GOT3 (cell line): Measurements from ENCODE around the gene IL16.
"Not testable (repeated sequence)": the region's sequence is repeated elsewhere in the genome, so short reads cannot be mapped to it uniquely, and the experiment has no call there.

ENCODE experiments used
- DNase-seq: peaks from one replicate; lab custom pipeline; 2025; ENCODE audit warnings: mixed read lengths; lab: John Stamatoyannopoulos, UW

Gene IL16

GRCh38 chr15:81196576-81197254, at the start of gene IL16:
TSS of gene IL16 (plus strand) at chr15:81196879. CDS start at chr15:81225400, 28,521 bp downstream.
- DNase-seq: no peak

- DNase-seq: no peak
These were observed 45.3 kb upstream of the IL16 start for GRCh38 chr15:81151389-81151788.

- no peak for DNase-seq
These were observed 44.3 kb upstream of the IL16 start for GRCh38 chr15:81152339-81152738.

- no peak for DNase-seq
These were observed 43.9 kb upstream of the IL16 start for GRCh38 chr15:81152799-81153198.

GRCh38 chr15:81155375-81156218, 41.1 kb upstream of the IL16 start:
- no peak for DNase-seq

- no peak for DNase-seq
These were observed 40.4 kb upstream of the IL16 start for GRCh38 chr15:81156324-81156723.

- no peak for DNase-seq
These were observed 39.3 kb upstream of the IL16 start for GRCh38 chr15:81157195-81157938.

GRCh38 chr15:81157939-81158223, 38.8 kb upstream of the IL16 start:
- DNase-seq: no peak

- DNase-seq: not testable (repeated sequence)
These were observed 38.1 kb upstream of the IL16 start for GRCh38 chr15:81158561-81158960.

GRCh38 chr15:81160312-81161159, 36.1 kb upstream of the IL16 start:
- DNase-seq: no peak

- no peak for DNase-seq
These were observed 35.5 kb upstream of the IL16 start for GRCh38 chr15:81161160-81161673.

GRCh38 chr15:81161851-81162250, 34.8 kb upstream of the IL16 start:
- no peak for DNase-seq

- no peak for DNase-seq
These were observed 32.5 kb upstream of the IL16 start for GRCh38 chr15:81163961-81164800.

GRCh38 chr15:81165535-81165934, 31.1 kb upstream of the IL16 start:
- DNase-seq: no peak

- no peak for DNase-seq
These were observed 29.9 kb upstream of the IL16 start for GRCh38 chr15:81166636-81167305.

- DNase-seq: no peak
These were observed 28.6 kb upstream of the IL16 start for GRCh38 chr15:81168131-81168526.

- no peak for DNase-seq
These were observed 28.0 kb upstream of the IL16 start for GRCh38 chr15:81168644-81169043.

- no peak for DNase-seq
These were observed 26.2 kb upstream of the IL16 start for GRCh38 chr15:81170511-81170910.

- no peak for DNase-seq
These were observed 25.4 kb upstream of the IL16 start for GRCh38 chr15:81171286-81171685.

- DNase-seq: no peak
These were observed 22.4 kb upstream of the IL16 start for GRCh38 chr15:81174125-81174791.
